Adrenal gland (tissue), 12 donors: Measurements from ENCODE around the gene ZNF581. TPM values are rescaled to one million over a fixed set of nuclear protein-coding genes. Genes with fewer than 3 reads are reported as not detected.

Experiments
- DNase-seq, 7 donors: peaks; one replicate each; pipeline ENCODE4 v3.0.0-alpha.2; 2019 to 2020
- H3K27ac ChIP-seq, 5 donors: fragments of 200-600 bp; sonication (generic) in 4 of 5; 1 replicate in 3 of 5; 2 replicates in 2 of 5; pipeline versions ENCODE4 v1.5.1 to v1.8.0; 2016 to 2020; ENCODE audit warnings: mild to moderate bottlenecking in 1 of 5
- H3K27me3 ChIP-seq: fragments of 200-600 bp; 2 replicates; pipeline ENCODE4 v1.8.0; 2021
- H3K36me3 ChIP-seq, 2 donors: fragments of 200-600 bp; replicated peaks in 1 of 2; 1 replicate in 1 of 2; 2 replicates in 1 of 2; pipeline versions ENCODE4 v1.5.1 to v1.8.0; 2018 to 2022
- H3K4me1 ChIP-seq, 2 donors: fragments of 200-600 bp; replicated peaks in 1 of 2; 1 replicate in 1 of 2; 2 replicates in 1 of 2; pipeline versions ENCODE4 v1.5.1 to v1.8.0; 2018 to 2021
- H3K4me3 ChIP-seq, 4 donors: fragments of 200-600 bp; sonication (generic) in 3 of 4; one replicate each; pipeline ENCODE4 v1.5.1; 2016 to 2018
- H3K9me3 ChIP-seq, 3 donors: fragments of 200-600 bp; sonication (generic) in 1 of 3; replicated peaks in 1 of 3; 1 replicate in 2 of 3; 2 replicates in 1 of 3; pipeline versions ENCODE4 v1.5.1 to v1.8.0; 2016 to 2021
- POLR2A ChIP-seq, 2 donors: fragments of 450-650 bp; IDR thresholded peaks; one replicate each; pipeline ENCODE4 v1.6.1; 2017; ENCODE audit warnings: antibody characterized with exemption in 2 of 2, mild to moderate bottlenecking in 2 of 2, moderate library complexity in 1 of 2
- WGBS, 4 donors: extraction: QIAGEN DNeasy Blood & Tissue Kit in 2 of 4; methylation state at CpG; one replicate each; pipeline versions ENCODE4 v1.1.5 to v1.1.7; 2013 to 2017; 5-methylcytosine and 5-hydroxymethylcytosine counted together
- intact Hi-C, 2 donors: fragments of 100-400 bp; cut with DNase I; formaldehyde crosslinking; loops; one replicate each; pipeline versions ENCODE4 v1.14.1 to v1.15.0; 2022 to 2023
- polyA plus RNA-seq, 3 donors: library from polyadenylated mRNA; stranded (reverse); fragments of 200-250 nt in 2 of 3; fragments of 350-450 nt in 1 of 3; fragmentation: Illumina TruSeq in 1 of 3; extraction: RNeasy Lipid Tissue Mini Kit (QIAGEN cat#74804) in 1 of 3; gene quantifications; one replicate each; pipeline ENCODE4 v1.2.3, GENCODE V29; 2013 to 2014
- total RNA-seq, 9 donors: library from RNA; depleted of rRNA in 4 of 9; stranded (reverse); fragments of >200 nt in 4 of 9; fragments of 120-200 nt in 1 of 9; fragmentation: NEBNext Ultra II Directional in 1 of 9; extraction: Animal tissue kit (Norgen Biotek cat#: 25700) in 1 of 9; gene quantifications; one replicate each; pipeline versions ENCODE4 v1.1.0 to v1.2.4, GENCODE V29; 2013 to 2023
- TF ChIP-seq, protein P1 (sequence below), 6 experiments: fragments of 450-650 bp in 4 of 6; fragments of 200-600 bp in 2 of 6; sonication (generic) in 1 of 6; IDR thresholded peaks; 1 replicate in 5 of 6; 2 replicates in 1 of 6; pipeline versions ENCODE4 v1.5.1 to v1.8.0; 2016 to 2021; ENCODE audit warnings: antibody characterized with exemption in 6 of 6, mild to moderate bottlenecking in 2 of 6, moderate library complexity in 1 of 6
- donor health status: healthy with polysubstance abuse.
- donor health status: Bipolar disorder and iron deficiency.
- donor health status: DM: yes; HTN: yes; CAD: no.
- donor health status: DM: no; HTN: no; CAD: no.
- donor health status: DM: no; HTN: no; CAD: no.
- donor health status: DM: yes; HTN: yes; CAD: no.

The ZNF581 gene
- total and polyA plus RNA-seq, 12 donors, result 8.7 to 55.7 (median 22.7) TPM

DNA sequence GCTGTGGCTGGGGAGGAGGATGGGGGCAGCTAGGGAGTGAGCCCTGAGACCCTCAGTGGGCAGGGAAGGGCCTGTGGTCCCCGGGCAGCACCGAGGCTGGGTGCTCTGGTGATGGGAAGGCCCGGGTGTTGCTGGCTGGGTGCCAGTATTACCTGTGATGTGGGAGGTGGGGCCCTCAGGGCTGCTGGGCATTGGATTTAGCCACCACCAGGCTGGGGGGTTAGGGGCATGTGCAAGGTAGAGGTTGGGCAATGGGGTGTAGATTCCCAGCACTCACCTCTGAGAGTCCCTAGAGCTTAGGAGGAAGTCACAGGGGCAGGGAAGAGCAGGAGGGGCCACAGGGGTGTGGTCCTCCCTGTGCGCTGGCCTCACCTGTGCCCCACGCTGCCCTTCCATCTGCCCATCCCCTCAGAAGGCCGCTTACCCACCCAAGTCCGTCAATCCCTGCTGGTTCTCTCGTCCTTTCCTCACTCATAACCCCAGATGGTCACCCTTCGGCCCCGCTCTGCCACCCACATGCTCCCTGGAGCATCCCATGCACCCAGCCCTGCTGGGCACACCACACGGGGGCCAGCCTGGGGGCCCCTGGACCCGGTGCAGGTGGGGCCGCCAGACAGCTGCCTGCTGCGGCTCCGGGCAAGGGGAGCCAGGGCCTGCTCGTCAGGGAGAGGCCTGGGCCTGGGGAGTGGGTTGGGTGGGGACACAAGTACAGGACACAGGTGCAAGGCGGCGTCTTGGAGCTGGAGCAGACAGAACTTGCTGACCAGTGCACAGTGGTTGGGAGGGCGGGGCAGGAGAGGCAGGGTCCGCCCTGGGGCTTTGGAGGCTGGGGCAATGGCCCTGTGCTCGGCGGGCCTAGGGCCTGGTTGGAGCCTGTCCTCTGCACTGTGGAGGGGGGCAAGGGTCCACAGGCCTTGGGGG lies 44.1 kb downstream of the ZNF581 start:
- DNase-seq, result peak in 2 of 7 donors; percentile 6 to 14
- Histone ChIP-seq H3K27ac (no peak overlapping the region), H3K9me3 (no peaks in the 10 kb centered on the region), H3K27me3 (no peaks in the 10 kb centered on the region), H3K4me3 (no peak overlapping the region), H3K36me3 (peaks cover 0 to 75% of the 10 kb centered on the region in 2 donors), H3K4me1 (peaks cover 8 to 13% of the 10 kb centered on the region in 2 donors)
- WGBS, 4 donors, result 86 to 91% (median 90%) methylated on average over 17 to 22 of the region's 22 CpGs
- intact Hi-C loops, result no loop called here
- TF ChIP-seq, protein P1, sequence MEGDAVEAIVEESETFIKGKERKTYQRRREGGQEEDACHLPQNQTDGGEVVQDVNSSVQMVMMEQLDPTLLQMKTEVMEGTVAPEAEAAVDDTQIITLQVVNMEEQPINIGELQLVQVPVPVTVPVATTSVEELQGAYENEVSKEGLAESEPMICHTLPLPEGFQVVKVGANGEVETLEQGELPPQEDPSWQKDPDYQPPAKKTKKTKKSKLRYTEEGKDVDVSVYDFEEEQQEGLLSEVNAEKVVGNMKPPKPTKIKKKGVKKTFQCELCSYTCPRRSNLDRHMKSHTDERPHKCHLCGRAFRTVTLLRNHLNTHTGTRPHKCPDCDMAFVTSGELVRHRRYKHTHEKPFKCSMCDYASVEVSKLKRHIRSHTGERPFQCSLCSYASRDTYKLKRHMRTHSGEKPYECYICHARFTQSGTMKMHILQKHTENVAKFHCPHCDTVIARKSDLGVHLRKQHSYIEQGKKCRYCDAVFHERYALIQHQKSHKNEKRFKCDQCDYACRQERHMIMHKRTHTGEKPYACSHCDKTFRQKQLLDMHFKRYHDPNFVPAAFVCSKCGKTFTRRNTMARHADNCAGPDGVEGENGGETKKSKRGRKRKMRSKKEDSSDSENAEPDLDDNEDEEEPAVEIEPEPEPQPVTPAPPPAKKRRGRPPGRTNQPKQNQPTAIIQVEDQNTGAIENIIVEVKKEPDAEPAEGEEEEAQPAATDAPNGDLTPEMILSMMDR (IDR thresholded peaks at IDR 0.05), result no peak
- no peak for TF ChIP-seq POLR2A (IDR thresholded peaks at IDR 0.05)

DNA sequence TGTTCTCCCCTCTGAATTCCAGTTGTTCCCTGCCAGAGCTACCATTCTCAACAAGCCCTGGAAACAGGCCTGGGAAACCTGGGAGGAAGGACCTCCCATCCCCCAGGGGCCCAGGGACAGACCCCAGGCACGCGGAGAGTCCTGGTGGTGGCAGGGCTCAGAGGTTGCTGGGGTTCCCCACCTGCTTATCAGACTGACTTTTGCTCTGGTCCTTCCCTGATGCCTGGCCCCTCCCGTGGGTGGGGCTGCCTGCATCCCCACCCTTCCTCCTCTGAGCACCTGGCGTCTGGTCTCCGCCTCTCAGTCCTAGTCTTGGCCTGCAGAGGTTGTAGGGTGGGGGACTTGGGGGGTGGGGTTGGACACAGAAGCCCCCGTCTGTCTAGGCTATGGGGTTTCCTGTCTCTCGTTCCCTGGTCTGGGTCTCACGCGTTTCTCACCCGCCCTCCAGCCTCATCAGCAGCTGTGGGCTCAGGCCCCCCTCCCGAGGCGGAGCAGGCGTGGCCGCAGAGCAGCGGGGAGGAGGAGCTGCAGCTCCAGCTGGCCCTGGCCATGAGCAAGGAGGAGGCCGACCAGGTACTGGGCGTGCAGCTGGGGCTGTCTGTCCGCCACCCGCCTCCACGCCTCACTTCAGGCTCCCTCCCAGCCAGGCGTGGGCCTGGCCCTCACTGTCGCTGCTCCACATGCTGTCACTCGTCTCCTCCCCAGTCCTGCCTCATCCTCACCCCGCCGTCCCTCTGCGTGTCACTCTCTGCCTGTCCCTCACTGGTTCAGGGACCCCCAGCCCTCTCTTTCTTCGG lies 45.2 kb downstream of the ZNF581 start:
- WGBS, 4 donors, result 63 to 90% (median 65%) methylated on average over 14 to 27 of the region's 27 CpGs

DNA sequence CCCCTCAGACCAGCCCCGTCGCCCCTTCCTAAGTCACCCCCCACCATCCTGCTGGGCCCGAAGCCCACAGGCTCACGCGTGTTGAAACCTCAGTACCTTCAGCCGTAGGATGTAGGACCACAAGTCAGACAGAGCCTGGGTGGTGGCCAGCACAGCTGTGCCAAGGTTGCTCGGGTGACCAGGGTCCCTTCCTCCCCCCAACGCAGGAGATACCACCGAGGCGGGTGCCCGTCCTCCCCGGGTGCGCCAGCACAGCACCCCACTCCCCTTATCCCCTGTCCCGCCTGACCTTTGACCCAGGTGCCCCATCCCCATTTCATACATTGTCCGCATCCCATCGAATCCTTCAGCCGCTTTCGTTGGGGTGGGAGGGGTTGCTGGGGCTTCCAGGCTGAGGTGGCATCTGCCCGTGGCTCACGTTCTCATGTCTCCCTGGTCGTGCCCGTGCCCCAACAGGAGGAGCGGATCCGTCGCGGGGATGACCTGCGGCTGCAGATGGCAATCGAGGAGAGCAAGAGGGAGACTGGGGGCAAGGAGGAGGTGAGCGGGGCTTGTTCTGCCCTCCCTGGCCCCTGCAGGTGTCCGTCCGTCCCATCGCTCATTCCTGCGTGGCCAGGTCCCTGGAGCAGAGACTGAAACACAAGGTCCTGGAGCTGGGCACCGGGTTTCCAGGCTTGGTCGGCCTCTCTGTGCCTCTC lies 46.1 kb downstream of the ZNF581 start:
- peak in 1 of 7 donors; percentile 14 for DNase-seq
- H3K27ac ChIP-seq, result no peak overlapping the region
- 90 to 95% (median 92%) methylated on average over 15 to 35 of the region's 35 CpGs for WGBS, 4 donors

More for the DNA sequence above, 45.2 kb downstream of the ZNF581 start:
- H3K4me3 ChIP-seq, result no peak overlapping the region
- TF ChIP-seq POLR2A (IDR thresholded peaks at IDR 0.05), result no peak
- TF ChIP-seq, protein P1 (IDR thresholded peaks at IDR 0.05), result no peak
- peak in 3 of 7 donors; percentile 25 to 57 (median 26) for DNase-seq
- intact Hi-C loops, result no loop called here
- no peak overlapping the region for H3K27ac ChIP-seq
- H3K9me3 ChIP-seq, result no peaks in the 10 kb centered on the region
- no peaks in the 10 kb centered on the region for H3K27me3 ChIP-seq
- H3K4me1 ChIP-seq, result peaks cover 8 to 12% of the 10 kb centered on the region in 2 donors
- H3K36me3 ChIP-seq, result peaks cover 0 to 75% of the 10 kb centered on the region in 2 donors

More for the DNA sequence above, 46.1 kb downstream of the ZNF581 start:
- Histone ChIP-seq H3K36me3 (peaks cover 0 to 83% of the 10 kb centered on the region in 2 donors), H3K9me3 (no peaks in the 10 kb centered on the region), H3K27me3 (no peaks in the 10 kb centered on the region), H3K4me1 (peaks cover 2 to 3% of the 10 kb centered on the region in 2 donors), H3K4me3 (no peak overlapping the region)
- intact Hi-C loops, result no loop called here
- no peak for TF ChIP-seq POLR2A (IDR thresholded peaks at IDR 0.05)
- TF ChIP-seq, protein P1 (IDR thresholded peaks at IDR 0.05), result no peak
